Heart left ventricle (tissue), 16 donors: Measurements from ENCODE around the gene CHMP5. TPM values are rescaled to one million over a fixed set of nuclear protein-coding genes. Genes with fewer than 3 reads are reported as not detected.

Experiments used
- ATAC-seq, 4 donors: fragments of 200-7000 bp; cut with Tn5 transposase; one replicate each; pipeline ENCODE4 v1.9.1; 2020 to 2022; ENCODE audit warnings: moderate library complexity in 4 of 4, mild to moderate bottlenecking in 3 of 4, moderate number of reproducible peaks in 1 of 4
- DNase-seq, 5 donors: peaks; one replicate each; pipeline ENCODE4 v3.0.0-alpha.2; 2020
- H3K27ac ChIP-seq, 12 donors: fragments of 200-600 bp; sonication (generic) in 4 of 12; one replicate each; pipeline versions ENCODE4 v1.5.0 to v1.8.0; 2016 to 2022; ENCODE audit warnings: mild to moderate bottlenecking in 2 of 12
- H3K27me3 ChIP-seq, 9 donors: fragments of 200-600 bp; sonication (generic) in 2 of 9; one replicate each; pipeline versions ENCODE4 v1.5.1 to v1.8.0; 2016 to 2022; ENCODE audit warnings: mild to moderate bottlenecking in 3 of 9
- H3K36me3 ChIP-seq, 9 donors: fragments of 200-600 bp; sonication (generic) in 2 of 9; one replicate each; pipeline versions ENCODE4 v1.5.0 to v1.8.0; 2018 to 2022; ENCODE audit warnings: mild to moderate bottlenecking in 2 of 9
- H3K4me1 ChIP-seq, 12 donors: fragments of 200-600 bp; sonication (generic) in 4 of 12; one replicate each; pipeline versions ENCODE4 v1.5.0 to v1.8.0; 2016 to 2022; ENCODE audit warnings: mild to moderate bottlenecking in 3 of 12
- H3K4me3 ChIP-seq, 12 donors: fragments of 200-600 bp; sonication (generic) in 4 of 12; one replicate each; pipeline versions ENCODE4 v1.5.0 to v1.8.0; 2017 to 2022; ENCODE audit warnings: mild to moderate bottlenecking in 9 of 12, moderate library complexity in 4 of 12
- H3K9me3 ChIP-seq, 12 donors: fragments of 200-600 bp; sonication (generic) in 4 of 12; one replicate each; pipeline versions ENCODE4 v1.5.0 to v1.8.0; 2016 to 2022; ENCODE audit warnings: mild to moderate bottlenecking in 1 of 12
- CTCF ChIP-seq, 12 donors: fragments of 200-600 bp; sonication (generic) in 4 of 12; IDR thresholded peaks; one replicate each; pipeline versions ENCODE4 v1.5.0 to v1.8.0; 2018 to 2022; ENCODE audit warnings: antibody characterized with exemption in 12 of 12, mild to moderate bottlenecking in 5 of 12
- POLR2A ChIP-seq, 2 donors: fragments of 450-650 bp; IDR thresholded peaks; one replicate each; pipeline ENCODE4 v1.6.1; 2017; ENCODE audit warnings: antibody characterized with exemption in 2 of 2, mild to moderate bottlenecking in 2 of 2, moderate library complexity in 2 of 2
- WGBS, 4 donors: extraction: QIAGEN DNeasy Blood & Tissue Kit in 2 of 4; methylation state at CpG; one replicate each; pipeline versions ENCODE4 v1.1.5 to v1.1.7; 2013 to 2018; 5-methylcytosine and 5-hydroxymethylcytosine counted together
- intact Hi-C, 10 donors: fragments of 100-400 bp; cut with DNase I; formaldehyde crosslinking; loops; one replicate each; pipeline versions ENCODE4 v1.11.1 to v1.14.2; 2022
- polyA plus RNA-seq, 2 donors: library from polyadenylated mRNA; stranded (reverse); fragments of 200-250 nt; gene quantifications; one replicate each; pipeline ENCODE4 v1.2.3, GENCODE V29; 2013
- total RNA-seq, 9 donors: library from RNA; depleted of rRNA in 2 of 9; stranded (reverse); fragments of >200 nt in 2 of 9; fragmentation: NEBNext Ultra II Directional in 3 of 9; extraction: Animal tissue kit (Norgen Biotek cat#: 25700) in 3 of 9; gene quantifications; one replicate each; pipeline versions ENCODE4 v1.1.0 to v1.2.4, GENCODE V29; 2016 to 2023
- donor health status: ischemic (EF 13 %, LVEDD 7.1; RV severe dilation, severe dysfunction).
- donor health status: healthy with polysubstance abuse.
- donor health status: DM: no; HTN: yes; CAD: no.
- donor health status: DM: no; HTN: no; CAD: no.
- donor health status: ischemic (EF 25% LVEDD 6.9; RV normal size, moderate dysfunction).
- donor health status: ischemic (EF 25% LVEDD 5.7; RV mildly dilated, moderate dysfunction).
- donor health status: healthy.
- donor health status: DM: yes; HTN: yes; CAD: no.
- donor health status: ischemic (EF 35%, LVEDD 5.7; RV mildly dilated, moderate dysfunction).
- donor health status: nonischemic (EF 11% LVEDD 7.7; RV severe dilation, severe dysfunction).
- donor health status: DM: yes; HTN: yes; CAD: no.
- donor health status: PGD.
- donor health status: ischemic (EF 29% LVEDD 5.4; RV normal size, mild dysfunction).
- donor health status: nonischemic (EF 23%, LVEDD 6.1; RV moderate dilation, normal function).

Gene CHMP5
- total and polyA plus RNA-seq, 11 donors = 24.7 to 76.5 (median 53.0) TPM

- intact Hi-C loops = loop anchor here in 6 of 10 donors (2.0 to 10.0 kb wide), 5 partner anchors 53 to 145 kb away; partner anchors contain the start of gene B4GALT1 (in 2 of the 6)
- no peak for TF ChIP-seq POLR2A (IDR thresholded peaks at IDR 0.05)
- TF ChIP-seq CTCF (IDR thresholded peaks at IDR 0.05) = no peak
Measured at GRCh38 chr9:33227741-33228140, 37.1 kb upstream of the CHMP5 start.

GRCh38 chr9:33228606-33229005, 36.2 kb upstream of the CHMP5 start:
- Histone ChIP-seq H3K27me3 (no peaks in the 10 kb centered on the region), H3K27ac (no peak overlapping the region), H3K36me3 (no peaks in the 10 kb centered on the region), H3K4me1 (peaks cover 0 to 19% (median 3%) of the 10 kb centered on the region in 12 donors), H3K9me3 (no peaks in the 10 kb centered on the region), H3K4me3 (no peak overlapping the region)
- no peak for TF ChIP-seq POLR2A (IDR thresholded peaks at IDR 0.05)
- TF ChIP-seq CTCF (IDR thresholded peaks at IDR 0.05) = no peak
- intact Hi-C loops = loop anchor here in 6 of 10 donors (5.0 to 10.0 kb wide), 4 partner anchors 54 to 126 kb away; partner anchors contain the start of gene B4GALT1 (in 2 of the 6)
- ATAC-seq = no peak
- 52 to 73% (median 63%) methylated on average over 3 to 4 of the region's 4 CpGs for WGBS, 4 donors
- DNase-seq = peak in 1 of 5 donors; percentile 18

More at GRCh38 chr9:33227741-33228140, 37.1 kb upstream of the CHMP5 start:
- ATAC-seq (no peak), DNase-seq (no peak)
- peak overlapping the region in 1 of 12 donors; percentile 85 for H3K27ac ChIP-seq
- H3K36me3 ChIP-seq = no peaks in the 10 kb centered on the region
- 64 to 84% (median 80%) methylated on average over 8 of the region's 8 CpGs for WGBS, 4 donors
- peaks cover 0 to 19% (median 3%) of the 10 kb centered on the region in 12 donors for H3K4me1 ChIP-seq
- H3K4me3 ChIP-seq = no peak overlapping the region
- H3K27me3 ChIP-seq = no peaks in the 10 kb centered on the region
- no peaks in the 10 kb centered on the region for H3K9me3 ChIP-seq

GRCh38 chr9:33229359-33230114, 35.3 kb upstream of the CHMP5 start:
- DNase-seq = no peak
- no peak for TF ChIP-seq CTCF (IDR thresholded peaks at IDR 0.05)
- TF ChIP-seq POLR2A (IDR thresholded peaks at IDR 0.05) = no peak
- intact Hi-C loops = loop anchor here in 6 of 10 donors (5.0 to 10.0 kb wide), 5 partner anchors 55 to 137 kb away; partner anchors contain the start of gene B4GALT1 (in 2 of the 6)
- Histone ChIP-seq H3K27ac (no peak overlapping the region), H3K36me3 (no peaks in the 10 kb centered on the region), H3K4me1 (peaks cover 0 to 19% (median 3%) of the 10 kb centered on the region in 12 donors), H3K4me3 (no peak overlapping the region), H3K9me3 (no peaks in the 10 kb centered on the region), H3K27me3 (no peaks in the 10 kb centered on the region)
- WGBS, 4 donors = 79 to 88% (median 83%) methylated on average over 8 to 9 of the region's 9 CpGs
- ATAC-seq = peak in 1 of 4 donors; percentile 11
